ENCODE results near the gene RGS7.

RGS7 gene

GRCh38 chr1:240854367-240854766 lies 502.6 kb downstream of the RGS7 start:
- DNase-seq (ENCODE audit: low read depth in 2 of 2, low spot score in 1 of 2): no peak

- DNase-seq (ENCODE audit: low read depth in 2 of 2, low spot score in 1 of 2): no peak
These were observed 509.7 kb downstream of the RGS7 start for GRCh38 chr1:240847325-240847724.

- DNase-seq (ENCODE audit: low read depth in 2 of 2, low spot score in 1 of 2): no peak
These were observed 512.5 kb downstream of the RGS7 start for GRCh38 chr1:240844486-240844885.

GRCh38 chr1:240843798-240844197 lies 513.2 kb downstream of the RGS7 start:
- DNase-seq (ENCODE audit: low read depth in 2 of 2, low spot score in 1 of 2): no peak

GRCh38 chr1:240836271-240836670 lies 520.7 kb downstream of the RGS7 start:
- DNase-seq (ENCODE audit: low read depth in 2 of 2, low spot score in 1 of 2): no peak

GRCh38 chr1:240835291-240835690 lies 521.7 kb downstream of the RGS7 start:
- no peak for DNase-seq (ENCODE audit: low read depth in 2 of 2, low spot score in 1 of 2)

- DNase-seq (ENCODE audit: low read depth in 2 of 2, low spot score in 1 of 2): no peak
These were observed 523.9 kb downstream of the RGS7 start for GRCh38 chr1:240833075-240833474.

GRCh38 chr1:240831922-240832321 lies 525.1 kb downstream of the RGS7 start:
- no peak for DNase-seq (ENCODE audit: low read depth in 2 of 2, low spot score in 1 of 2)

GRCh38 chr1:240831191-240831631 lies 525.8 kb downstream of the RGS7 start:
- no peak for DNase-seq (ENCODE audit: low read depth in 2 of 2, low spot score in 1 of 2)

GRCh38 chr1:240829487-240829886 lies 527.5 kb downstream of the RGS7 start:
- DNase-seq (ENCODE audit: low read depth in 2 of 2, low spot score in 1 of 2): no peak

GRCh38 chr1:240827786-240828185 lies 529.2 kb downstream of the RGS7 start:
- DNase-seq (ENCODE audit: low read depth in 2 of 2, low spot score in 1 of 2): no peak

GRCh38 chr1:240824238-240824637 lies 532.8 kb downstream of the RGS7 start:
- no peak for DNase-seq (ENCODE audit: low read depth in 2 of 2, low spot score in 1 of 2)

- no peak for DNase-seq (ENCODE audit: low read depth in 2 of 2, low spot score in 1 of 2)
These were observed 533.6 kb downstream of the RGS7 start for GRCh38 chr1:240823357-240823756.

- no peak for DNase-seq (ENCODE audit: low read depth in 2 of 2, low spot score in 1 of 2)
These were observed 535.1 kb downstream of the RGS7 start for GRCh38 chr1:240821925-240822324.

- DNase-seq (ENCODE audit: low read depth in 2 of 2, low spot score in 1 of 2): no peak
These were observed 536.2 kb downstream of the RGS7 start for GRCh38 chr1:240820816-240821215.

- DNase-seq (ENCODE audit: low read depth in 2 of 2, low spot score in 1 of 2): no peak
These were observed 540.5 kb downstream of the RGS7 start for GRCh38 chr1:240816472-240816871.

- no peak for DNase-seq (ENCODE audit: low read depth in 2 of 2, low spot score in 1 of 2)
These were observed 543.3 kb downstream of the RGS7 start for GRCh38 chr1:240813720-240814119.

- no peak for DNase-seq (ENCODE audit: low read depth in 2 of 2, low spot score in 1 of 2)
These were observed 545.7 kb downstream of the RGS7 start for GRCh38 chr1:240811256-240811655.

- DNase-seq (ENCODE audit: low read depth in 2 of 2, low spot score in 1 of 2): no peak
These were observed 548.6 kb downstream of the RGS7 start for GRCh38 chr1:240808381-240808780.

- no peak for DNase-seq (ENCODE audit: low read depth in 2 of 2, low spot score in 1 of 2)
These were observed 550.7 kb downstream of the RGS7 start for GRCh38 chr1:240806200-240806745.

- DNase-seq (ENCODE audit: low read depth in 2 of 2, low spot score in 1 of 2): no peak
These were observed 552.5 kb downstream of the RGS7 start for GRCh38 chr1:240804475-240804874.

- DNase-seq (ENCODE audit: low read depth in 2 of 2, low spot score in 1 of 2): no peak
These were observed 553.9 kb downstream of the RGS7 start for GRCh38 chr1:240803151-240803550.

GRCh38 chr1:240802271-240802670 lies 554.7 kb downstream of the RGS7 start:
- no peak for DNase-seq (ENCODE audit: low read depth in 2 of 2, low spot score in 1 of 2)

- DNase-seq (ENCODE audit: low read depth in 2 of 2, low spot score in 1 of 2): no peak
These were observed 555.6 kb downstream of the RGS7 start for GRCh38 chr1:240801442-240801841.
